ENCODE results near the gene HNRNPA1L2.
"Not testable (repeated sequence)": the region's sequence is repeated elsewhere in the genome, so short reads cannot be mapped to it uniquely, and the experiment has no call there.

HNRNPA1L2 gene

DNA sequence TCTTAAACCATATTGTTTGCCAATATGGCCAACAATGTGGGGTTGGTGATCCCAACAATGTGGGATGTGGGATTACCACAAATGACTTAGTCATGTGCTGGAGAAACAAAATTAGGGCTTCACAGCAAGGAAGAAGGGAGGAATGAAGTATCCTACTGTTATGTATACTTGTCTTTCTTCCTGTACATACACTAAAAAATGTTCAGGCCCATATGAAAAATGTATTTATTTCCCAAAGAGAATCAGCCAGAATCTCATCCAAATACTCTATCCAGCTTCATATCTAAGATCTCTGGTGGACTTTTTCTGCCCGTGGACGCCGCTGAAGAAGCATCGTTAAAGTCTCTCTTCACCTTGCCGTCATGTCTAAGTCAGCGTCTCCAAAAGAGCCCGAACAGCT is at the start of gene HNRNPA1L2:
HNRNPA1L2 (plus strand) TSS at position 301 of the 400 bp plus-strand sequence; CDS start at position 363, 62 bp downstream.
- DNase-seq, result no peak

DNA sequence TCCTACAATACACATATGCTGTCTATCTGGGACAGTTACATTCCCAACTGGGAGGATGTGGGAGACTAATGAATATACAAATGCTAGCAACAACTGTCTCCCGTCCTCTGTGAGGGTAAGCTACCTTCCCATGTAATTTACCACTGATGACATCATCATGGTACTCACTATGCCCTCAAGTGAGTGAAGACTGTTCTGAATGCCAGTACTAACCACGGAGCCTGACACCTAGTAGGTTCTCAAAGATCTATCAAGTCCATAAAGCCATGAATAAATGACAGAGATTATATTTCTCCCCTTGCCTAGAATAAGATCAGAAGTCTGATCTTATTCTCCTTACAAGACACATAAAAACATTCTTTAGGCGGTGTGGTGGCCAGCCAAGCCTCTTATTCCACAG is 49.1 kb upstream of the HNRNPA1L2 start:
- DNase-seq, result not testable (repeated sequence)

DNA sequence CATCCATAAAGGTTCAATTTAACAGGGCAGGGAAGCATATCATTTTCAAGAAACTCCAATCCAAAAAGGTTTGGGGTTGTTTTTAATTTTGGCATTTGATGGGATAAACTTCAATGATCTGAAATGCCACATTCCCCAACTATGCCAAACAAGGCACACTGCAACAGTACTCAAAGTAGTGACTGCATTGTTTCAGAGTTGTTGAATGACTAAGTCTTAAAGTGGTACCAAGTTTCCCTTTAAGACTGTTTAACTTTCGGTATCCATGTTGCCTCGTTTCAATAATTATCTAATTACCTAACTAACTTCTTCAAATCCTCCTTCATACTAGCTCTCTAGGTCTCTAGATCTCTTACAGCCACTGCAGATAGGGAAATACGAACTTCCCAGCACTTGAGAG is 48.4 kb upstream of the HNRNPA1L2 start:
- DNase-seq, result not testable (repeated sequence)

DNA sequence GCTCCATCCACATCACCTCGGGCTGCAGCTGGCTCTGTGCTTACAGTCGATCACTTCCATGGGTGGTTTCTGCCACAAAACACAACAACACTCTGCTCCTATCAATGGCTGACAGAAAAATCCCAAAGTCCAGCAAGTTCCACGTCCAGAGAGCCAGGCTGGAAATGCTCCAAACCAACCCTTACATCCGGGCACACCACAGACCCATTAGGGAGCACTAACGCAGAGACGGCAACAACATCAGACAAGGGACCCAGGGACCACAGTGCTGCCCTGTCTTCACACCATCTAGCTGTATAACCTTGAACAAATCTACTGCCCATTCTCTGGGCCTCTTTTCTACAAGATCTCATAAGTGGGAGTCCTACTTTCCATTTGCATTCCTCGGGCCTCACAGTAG is 47.9 kb upstream of the HNRNPA1L2 start:
- DNase-seq, result not testable (repeated sequence)

DNA sequence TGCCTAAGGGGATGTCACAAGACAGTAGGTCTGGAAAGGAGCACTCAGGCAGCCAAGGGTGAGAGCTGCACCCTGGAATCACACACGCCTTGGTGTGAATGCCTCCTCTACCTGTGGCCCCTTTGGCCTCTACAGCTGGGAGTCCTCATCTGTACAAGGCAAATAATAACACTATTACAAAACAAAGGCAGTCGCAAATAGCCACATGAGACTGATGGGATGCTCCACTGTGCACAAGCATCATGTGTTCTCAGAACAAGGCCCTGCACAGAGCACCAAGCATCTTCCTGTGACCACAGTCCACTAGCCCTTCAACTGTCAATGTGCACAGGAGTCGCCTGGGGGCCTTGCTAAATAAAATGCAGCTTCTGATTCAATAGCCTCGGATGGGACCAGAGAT is 44.6 kb upstream of the HNRNPA1L2 start:
- no peak for DNase-seq

DNA sequence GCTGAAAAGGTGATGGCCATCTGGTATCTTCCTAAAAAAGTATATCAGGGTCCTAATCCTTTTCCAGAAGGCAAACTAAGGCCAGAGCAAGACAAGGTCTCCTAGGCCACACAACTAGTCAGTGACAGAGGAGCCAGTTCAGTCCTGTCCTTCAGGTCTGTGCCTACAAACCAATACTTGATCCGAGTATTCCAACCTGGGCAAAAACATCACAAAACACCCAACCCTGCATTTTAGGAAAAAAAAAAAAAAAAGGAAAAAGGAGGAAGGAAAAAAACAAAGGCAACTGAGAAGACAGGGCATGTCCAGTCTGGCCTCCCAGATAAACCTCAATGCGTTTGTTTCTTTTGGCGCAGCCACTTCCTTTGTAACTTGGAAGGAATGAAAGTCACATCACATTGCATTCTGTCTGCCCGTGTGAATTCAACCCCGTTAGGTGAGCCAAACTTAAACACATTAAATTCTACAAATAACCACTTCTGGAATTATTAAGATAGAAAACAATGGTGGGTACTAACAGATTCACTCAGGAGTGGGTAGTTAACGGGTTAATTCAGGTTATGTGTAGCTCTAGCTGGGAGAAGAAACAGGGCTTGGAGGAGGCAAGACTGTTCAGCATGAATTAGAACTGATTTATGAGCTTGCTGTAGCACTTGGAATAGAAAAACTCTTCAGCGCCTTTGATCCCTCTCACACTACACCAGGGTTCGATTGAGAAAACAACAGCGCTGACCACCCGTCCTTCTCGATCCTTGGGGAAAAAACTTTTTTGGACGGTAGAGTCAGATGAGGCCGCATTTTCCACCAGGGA is 43.0 kb upstream of the HNRNPA1L2 start:
- DNase-seq, result no peak

DNA sequence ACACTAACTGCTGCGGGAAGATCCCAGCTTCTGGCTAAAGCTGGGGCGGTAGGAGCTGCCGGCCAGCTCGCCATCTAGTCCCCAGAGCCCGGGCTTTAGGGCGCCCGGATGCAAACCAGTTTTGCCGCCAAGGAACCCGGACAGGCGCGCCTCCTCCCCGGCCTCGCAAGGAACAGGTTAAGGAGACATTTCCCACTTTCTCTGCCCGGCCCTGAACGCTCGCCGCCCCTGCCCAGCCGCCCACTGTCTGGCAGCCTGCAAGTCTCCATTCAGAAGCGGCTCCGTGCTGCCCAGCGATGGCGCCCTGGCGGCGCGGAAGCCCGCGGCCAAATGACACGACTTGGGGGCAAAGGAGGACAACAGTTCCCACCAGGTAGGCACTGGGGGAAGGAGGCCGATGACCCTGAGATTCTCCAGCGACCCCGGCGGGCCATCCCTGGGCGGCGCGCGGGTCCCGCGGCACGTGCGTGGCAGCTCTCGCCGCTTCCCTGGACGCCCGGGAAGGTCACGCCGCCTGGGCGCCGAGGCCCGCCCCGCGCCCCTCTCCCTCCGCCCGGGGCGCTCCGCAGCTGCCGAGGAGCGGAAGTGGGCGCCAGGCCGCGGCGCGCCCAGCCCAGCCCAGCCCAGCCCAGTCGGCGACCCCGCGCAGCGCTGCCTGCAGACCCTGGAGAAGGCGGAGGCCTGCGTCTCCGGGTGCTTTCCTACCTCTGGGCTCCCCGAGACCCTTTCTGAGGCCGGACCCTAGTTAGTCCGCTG is 42.2 kb upstream of the HNRNPA1L2 start:
- no peak for DNase-seq

DNA sequence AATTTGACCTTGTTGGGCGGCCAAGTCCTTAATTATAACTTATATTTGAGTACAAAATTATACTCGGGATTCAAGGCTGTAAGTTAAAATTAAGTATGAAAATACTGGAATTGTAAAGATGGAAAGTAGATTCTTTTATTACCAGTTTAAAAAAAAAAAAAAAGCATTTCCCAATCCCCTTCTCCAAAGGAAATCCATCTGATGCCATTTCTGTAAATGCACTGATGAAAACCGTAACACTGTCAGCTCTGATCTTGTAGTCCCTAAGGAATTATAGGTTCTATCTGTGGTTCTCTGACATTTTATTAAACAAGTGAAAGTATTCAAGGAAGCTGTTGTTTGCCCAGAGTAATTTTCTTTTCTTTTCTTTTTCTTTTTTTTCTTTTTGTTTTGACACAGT is 41.6 kb upstream of the HNRNPA1L2 start:
- no peak for DNase-seq

DNA sequence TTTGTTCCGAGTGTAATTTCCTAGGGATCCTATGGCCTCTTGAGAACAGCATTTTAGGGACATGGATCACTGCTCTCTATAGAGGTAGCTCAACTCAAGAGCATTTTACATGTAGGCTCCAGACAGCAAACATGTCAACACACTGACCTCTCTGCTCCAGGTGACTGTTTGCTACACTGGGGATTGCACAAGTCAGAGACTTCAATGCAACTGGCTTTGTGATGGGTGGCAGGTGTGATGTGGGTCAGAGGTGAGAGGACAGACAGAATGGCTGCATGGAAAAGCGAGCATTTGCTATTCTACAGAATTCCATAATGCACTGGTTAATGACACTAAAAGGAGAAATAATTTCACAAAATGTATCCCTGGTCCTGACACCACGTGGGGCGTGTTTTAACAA is 38.9 kb upstream of the HNRNPA1L2 start:
- DNase-seq, result not testable (repeated sequence)

DNA sequence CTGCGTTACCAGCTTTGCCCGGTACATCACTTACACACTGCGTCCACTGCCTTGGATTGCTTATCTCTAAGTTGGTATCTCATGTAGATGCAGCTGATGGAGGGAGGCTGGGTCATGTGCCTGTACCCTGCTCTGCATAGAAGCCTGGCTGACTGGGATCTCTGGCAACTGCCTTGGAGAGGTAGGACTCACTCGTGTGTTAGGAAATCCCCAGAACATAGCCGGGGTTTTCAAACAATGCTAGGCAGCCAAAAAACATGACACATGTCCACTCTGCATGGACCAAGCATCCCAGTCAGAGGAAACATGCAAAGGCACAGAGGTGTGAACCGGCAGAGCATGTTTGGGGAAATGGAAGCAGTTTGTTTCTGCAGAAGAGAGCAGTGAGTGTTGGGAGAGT is 36.1 kb upstream of the HNRNPA1L2 start:
- DNase-seq, result not testable (repeated sequence)

DNA sequence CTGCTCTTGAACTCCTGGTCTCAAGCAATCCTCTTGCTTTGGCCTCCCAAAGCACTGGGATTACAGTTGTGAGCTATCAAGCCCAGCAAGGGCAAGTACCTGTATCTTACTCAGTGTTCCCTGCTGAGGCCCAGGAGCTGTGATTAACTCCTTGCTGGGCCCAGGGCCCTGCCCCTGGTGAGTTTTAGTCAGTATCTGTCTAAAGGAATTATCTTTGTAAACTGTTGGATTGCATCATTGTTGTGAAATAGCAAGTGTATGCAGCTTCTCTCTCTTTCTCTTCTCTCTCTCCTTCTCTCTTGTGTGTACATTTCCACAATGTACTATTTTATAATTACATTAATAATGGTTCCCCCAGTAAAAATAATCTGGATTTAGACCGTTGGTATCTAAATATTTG is 35.4 kb upstream of the HNRNPA1L2 start:
- not testable (repeated sequence) for DNase-seq

DNA sequence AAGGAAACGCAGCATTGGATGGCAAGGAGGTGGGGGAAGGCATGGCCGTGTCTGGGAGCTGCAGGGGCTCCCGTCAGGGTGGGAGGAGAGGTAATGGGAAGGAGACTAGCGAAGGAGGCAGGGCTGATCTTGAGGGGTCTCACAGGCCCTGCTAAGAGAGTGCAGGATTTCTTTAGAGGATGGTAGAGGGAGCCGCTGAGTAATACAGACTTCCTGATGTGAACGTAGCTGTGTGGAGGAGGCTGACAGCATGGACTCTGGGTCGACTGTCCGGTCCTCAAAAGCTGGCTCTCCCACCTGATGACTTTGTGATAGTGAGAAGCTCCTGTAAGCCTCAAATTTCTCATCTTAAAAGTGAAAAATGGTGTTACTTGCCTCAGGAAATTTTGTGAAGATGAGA is 34.0 kb upstream of the HNRNPA1L2 start:
- DNase-seq, result not testable (repeated sequence)

DNA sequence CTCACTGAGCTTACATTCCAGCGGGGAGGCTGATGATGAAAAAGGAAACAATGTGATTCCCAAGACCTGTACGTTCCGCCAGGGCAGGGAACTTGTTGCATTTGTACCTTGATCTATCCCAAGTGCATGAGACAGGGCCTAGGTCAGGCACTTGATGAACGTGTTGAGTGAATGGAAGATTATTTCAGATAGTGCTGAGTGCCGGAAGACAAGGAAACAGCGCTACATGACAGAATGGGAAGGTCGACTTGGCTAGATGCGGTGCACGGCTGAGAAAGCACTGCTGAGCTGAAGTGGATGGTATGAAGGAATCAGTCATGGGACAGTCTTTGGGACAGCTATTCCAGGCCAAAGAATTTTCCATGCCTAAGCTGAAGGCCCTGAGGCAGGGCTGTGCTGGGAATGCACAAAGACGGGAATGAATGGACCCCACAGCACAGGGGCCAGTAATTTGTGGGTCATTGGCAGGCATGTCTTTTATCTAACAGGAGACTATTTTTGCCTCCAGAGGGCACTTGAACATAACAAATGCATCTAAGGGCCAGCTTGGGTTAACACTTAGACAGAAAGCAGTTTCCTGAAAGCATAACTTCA is 33.1 kb upstream of the HNRNPA1L2 start:
- peak; percentile 40 for DNase-seq

DNA sequence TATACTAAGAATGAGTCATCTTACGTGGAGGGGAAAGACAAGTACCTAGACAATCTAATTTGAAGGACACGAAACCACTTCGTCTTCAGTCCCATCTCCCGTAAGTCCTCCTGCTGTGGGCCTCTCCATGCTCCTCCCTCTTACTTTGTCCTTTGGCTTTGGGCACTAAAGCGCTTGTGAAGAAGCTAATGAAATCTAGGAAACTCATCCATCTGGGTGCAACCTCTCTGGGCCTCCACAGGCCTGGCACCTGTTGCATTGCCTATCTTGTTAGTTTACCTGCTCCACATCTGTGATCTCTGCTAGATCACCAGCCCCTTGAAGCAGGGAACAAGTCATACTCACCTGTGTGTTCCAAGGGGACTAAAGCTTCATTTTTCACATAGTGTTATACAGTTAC is 32.1 kb upstream of the HNRNPA1L2 start:
- DNase-seq, result not testable (repeated sequence)

DNA sequence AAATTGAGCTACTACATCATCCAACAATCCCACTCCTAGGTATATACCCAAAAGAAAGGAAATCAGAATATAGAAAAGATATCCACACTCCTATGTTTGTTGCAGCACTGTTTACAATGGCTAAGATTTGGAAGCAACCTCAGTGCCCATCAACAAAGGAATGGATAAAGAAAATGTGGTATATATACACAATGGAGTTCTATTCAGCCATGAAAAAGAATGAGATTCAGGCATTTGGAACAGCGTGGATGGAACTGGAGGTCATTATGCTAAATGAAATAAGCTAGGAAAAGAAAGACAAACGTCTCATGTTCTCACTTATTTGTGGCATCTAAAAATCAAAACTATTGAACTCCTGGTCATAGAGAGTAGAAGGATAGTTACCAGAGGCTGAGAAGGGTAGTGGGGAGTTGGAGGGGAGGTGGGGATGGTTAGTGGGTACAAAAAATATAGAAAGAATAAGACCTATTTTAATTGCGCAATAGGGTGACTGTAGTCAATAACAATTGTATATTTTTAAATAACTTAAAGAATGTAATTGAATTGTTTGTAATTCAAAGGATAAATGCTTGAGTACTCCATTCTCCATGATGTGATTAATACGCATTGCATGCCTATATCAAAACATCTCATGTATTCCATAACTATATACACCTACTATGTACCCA is 27.0 kb upstream of the HNRNPA1L2 start:
- DNase-seq, result no peak

DNA sequence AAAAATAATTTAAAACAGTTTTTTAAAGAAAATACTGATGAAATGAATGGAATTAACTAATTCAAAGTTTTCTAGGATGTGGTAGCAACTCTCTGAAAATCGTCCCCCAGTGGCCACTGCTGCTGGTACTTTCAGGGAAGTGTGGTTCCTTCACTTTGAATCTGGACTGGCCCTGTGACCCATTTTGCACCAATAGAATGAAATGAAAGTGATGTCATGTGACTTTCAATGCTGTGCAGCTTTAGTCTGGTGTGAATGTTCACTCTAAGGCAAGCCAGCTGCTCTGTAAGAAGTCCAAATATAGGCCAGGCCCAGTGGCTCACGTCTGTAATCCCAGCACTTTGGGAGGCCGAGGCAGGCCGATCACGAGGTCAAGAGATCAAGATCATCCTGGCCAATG is 26.4 kb upstream of the HNRNPA1L2 start:
- DNase-seq, result no peak

DNA sequence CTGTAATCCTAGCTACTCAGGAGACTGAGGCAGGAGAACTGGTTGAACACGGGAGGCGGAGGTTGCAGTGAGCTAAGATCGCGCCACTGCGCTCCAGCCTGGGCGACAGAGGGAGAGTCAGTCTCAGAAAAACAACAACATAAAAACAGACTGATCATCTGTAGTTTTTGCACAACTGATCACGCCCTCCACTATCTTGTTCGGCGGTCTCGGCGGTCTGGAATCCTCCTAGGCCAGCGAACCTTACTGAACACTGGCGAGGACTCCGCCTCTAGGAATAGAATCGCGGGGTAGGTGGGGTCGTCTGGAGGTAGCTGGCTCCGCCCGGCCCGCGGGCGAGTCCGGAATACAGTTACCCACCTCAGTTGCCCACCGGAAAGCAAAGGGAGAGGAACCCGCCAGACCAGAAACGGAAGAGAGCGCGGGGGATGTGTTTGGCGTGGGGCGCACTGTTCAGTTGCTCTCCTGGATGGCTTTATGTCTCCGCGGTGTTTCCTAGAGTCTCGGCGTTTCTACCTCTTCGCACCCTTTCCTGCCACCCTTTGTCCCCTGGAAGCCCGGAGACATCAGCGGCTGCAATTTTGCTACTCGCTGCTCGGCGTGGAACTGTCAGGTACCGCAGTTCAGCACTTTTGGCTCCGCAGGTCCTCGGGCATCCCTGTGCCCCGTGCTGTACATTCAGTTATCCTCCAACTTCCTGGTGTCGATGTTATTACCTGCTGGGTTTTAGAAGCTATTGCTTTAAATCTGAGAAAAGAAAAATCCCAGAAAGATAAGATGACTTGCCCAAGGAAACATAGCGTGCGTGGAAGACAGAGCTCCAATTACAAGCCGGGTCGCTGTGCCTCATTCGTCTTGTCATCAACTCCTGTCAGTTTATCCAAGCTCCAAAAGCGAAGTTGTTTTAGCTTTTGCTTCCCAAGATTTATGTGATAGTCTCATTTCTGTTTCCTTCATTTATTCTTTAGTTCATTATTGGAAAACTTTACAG is 24.9 kb upstream of the HNRNPA1L2 start:
- DNase-seq, result peak; percentile 85

DNA sequence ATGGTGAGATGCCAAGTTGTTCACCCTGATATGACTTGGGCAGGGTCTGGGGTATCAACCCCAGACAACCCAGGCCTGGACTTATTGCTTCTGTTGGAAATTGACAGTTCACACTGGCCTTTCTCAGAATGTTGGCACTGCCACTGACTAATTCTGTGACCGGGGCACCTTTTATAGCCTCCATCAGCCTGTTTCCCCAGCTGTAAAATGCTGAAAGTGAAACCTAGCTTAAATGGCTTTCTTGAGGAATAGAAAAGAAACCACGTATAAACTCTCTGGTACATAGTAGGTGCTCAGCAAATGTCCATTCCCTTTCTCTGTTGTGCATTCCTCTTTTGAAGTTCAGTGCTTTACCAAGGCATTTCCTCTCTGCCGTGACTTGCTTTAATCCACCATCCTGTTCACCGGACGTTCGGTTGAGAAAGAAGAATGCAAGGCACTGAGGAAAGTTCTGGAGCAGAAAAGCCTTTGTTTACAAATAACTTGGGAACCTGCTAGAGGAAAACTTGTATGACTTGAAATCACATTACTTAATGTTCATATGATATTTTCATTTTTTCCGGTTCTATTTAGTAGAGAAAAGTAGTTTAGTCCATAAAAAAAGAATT is 11.0 kb upstream of the HNRNPA1L2 start:
- DNase-seq, result not testable (repeated sequence)

DNA sequence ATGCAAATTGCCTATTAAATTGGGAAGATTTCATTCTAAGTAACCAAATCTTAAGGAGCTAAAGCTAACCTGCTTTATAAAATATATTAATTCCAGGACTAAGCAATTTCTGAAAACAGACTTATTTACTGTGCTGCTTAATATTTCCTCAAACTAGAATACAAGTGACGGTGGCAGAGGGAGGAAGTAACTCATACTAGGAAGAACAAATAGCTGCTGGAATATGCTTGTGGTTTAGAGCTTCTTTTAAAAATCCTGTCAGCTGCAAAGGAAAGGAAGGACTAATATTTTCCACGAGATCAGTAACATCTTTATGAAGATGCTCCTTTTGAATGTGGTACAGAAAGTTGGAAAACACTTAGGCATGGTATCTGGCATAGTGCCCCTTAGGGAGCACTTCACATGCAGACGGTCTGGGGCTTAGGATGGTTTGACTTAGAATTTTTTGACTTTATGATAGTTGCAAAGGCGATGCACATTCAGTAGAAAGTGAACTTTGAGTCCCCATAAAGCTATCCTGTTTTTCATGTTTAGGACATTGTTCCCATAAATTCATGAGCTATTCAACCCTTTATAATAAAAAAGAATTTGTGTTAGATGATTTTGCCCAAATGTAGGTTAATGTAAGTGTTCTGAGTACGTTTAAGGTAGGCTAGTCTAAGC is 3.4 kb upstream of the HNRNPA1L2 start:
- DNase-seq, result no peak

DNA sequence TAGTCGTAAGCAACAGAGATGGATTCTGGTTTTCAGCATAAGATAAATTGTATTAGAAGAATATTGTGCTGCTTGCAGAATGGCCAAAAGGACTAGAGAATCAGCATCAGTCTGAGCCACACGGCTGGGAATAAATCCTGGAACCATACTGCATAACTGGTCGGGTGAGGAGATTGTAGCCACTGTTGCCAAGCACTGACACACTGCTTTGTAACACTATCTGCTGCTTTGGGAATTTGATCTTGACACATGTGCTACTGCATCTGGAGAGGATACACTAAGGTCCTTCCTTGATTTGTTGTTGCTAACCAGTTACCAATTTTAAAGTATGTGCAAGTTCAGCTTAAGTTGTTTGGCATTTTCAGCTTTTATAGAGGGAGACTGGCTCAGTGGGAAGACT is 1.9 kb downstream of the HNRNPA1L2 start:
- no peak for DNase-seq

DNA sequence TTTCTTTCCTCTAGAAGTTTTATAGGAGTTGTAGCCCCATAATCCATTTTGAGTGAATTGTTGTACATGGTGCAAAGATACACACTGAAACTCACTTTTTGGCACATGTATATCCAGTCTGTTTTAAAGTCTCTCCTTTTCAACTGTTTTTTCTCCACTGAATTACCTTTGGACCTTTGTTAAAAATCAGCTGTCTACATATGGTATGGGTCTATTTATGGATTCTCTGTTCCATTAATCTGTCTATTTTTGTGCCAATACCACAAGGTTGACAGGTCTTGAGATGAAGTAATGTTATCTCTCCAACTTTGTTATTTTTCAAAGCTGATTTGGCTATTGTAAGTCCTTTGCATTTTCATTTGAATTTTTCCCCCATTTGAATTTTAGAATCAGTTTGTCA is 4.7 kb downstream of the HNRNPA1L2 start:
- no peak for DNase-seq
